Measurements from ENCODE around the gene AXL. TPM values are rescaled to one million over a fixed set of nuclear protein-coding genes. Genes with fewer than 3 reads are reported as not detected.

AXL gene
- total and polyA plus RNA-seq, 9 of the 15 experiments (the other 6 are each of a cell fraction or from before 2014, with no cell fraction given), result 0.80 to 6.6 (median 1.6) TPM

DNA sequence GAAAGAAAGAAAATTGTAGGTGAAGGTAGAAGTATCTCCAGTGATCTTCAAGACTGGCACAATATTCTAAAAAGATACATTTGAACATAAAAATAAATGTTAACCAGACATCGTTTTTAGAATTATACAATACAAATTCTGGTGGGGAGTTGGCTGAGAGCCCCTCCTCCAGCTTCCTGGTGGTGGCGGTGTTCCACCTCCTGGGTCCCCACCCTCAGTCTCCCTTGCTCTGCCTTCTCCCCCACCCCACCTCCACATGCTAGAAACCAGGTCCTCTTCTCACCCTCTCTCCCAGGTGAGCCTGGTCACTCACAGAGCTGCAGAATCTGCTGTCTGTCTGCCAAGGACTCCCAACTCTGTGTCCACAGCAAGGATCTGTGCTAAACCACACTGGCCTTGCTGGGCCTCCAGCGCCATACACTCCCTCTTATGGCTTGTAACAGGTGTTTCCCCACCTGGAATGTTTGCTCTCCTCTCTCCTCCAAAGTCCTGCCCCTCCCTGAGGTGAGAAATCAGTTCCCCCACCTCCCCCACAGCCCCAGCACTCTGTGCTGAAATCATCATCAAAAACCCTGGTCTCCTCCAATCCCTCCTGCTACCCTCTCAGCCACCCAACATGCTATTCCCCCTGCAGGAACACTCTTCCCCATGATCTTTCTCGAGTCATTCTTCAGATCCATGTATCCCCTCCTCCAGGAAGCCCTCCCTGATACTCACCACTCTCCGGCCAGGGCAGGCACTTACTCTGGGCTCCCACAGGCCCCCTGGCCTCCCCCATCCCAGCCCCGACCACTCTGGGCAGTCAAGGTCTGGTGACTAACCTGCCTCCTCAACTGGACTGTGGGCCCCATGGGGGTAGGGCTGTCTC lies 46.5 kb upstream of the AXL start:
- peaks cover 0 to 5% of the 10 kb centered on the region in 2 experiments; a peak in 2 of 5 replicates for H3K4me1 ChIP-seq (replicated peaks in 1 of 2; ENCODE audit: control insufficient read depth in 2 of 2, insufficient read depth in 2 of 2, low read length in 2 of 2)
- intact Hi-C loops (cut with micrococcal nuclease), result no loop called here
- H3K79me2 ChIP-seq (ENCODE audit: control insufficient read depth, insufficient read depth, low read length), result no peaks in the 10 kb centered on the region
- no peak overlapping the region for H3K27ac ChIP-seq (ENCODE audit: extremely low read depth, low read depth, low read length)
- POLR2A ChIA-PET, result interaction anchor here (1.3 to 1.6 kb wide), 2 partner anchors 11 to 22 kb away, joined by 3 read pairs; no protein-coding TSS in a partner anchor
- peak; percentile 59 for ATAC-seq
- CTCF ChIA-PET (ENCODE audit: low intra/inter-chr PET ratio), result interaction anchor here (0.6 kb wide), 1 partner anchor 136 kb away, joined by 3 read pairs; no protein-coding TSS in a partner anchor
- FAIRE-seq, result no peak
- WGBS (ENCODE audit: insufficient coverage, low coverage, missing lambda C conversion rate), result 5% methylated on average over 6 of the region's 6 CpGs
- DNase-seq (ENCODE audit: extremely low read depth in 1 of 4, low spot score in 3 of 4), result no peak
- peaks cover 11 to 35% of the 10 kb centered on the region in 2 experiments; a peak in 4 of 5 replicates for H3K27me3 ChIP-seq (ENCODE audit: control insufficient read depth in 2 of 2, insufficient read depth in 2 of 2, low read length in 2 of 2)
- no peak overlapping the region for H3K9ac ChIP-seq (ENCODE audit: insufficient read depth in 1 of 2, low read depth in 2 of 2, low read length in 2 of 2)
- no peak overlapping the region for H3K4me2 ChIP-seq (ENCODE audit: insufficient read depth, low read length)
- BruUV-seq (replicated peaks), result no TSS peak
- no peak overlapping the region for H2AFZ ChIP-seq (ENCODE audit: low read depth, low read length)
- H3K36me3 ChIP-seq (ENCODE audit: control insufficient read depth, insufficient read depth, low read length), result no peaks in the 10 kb centered on the region
- H3K9me1 ChIP-seq (ENCODE audit: control insufficient read depth, insufficient read depth, low read length), result no peaks in the 10 kb centered on the region
- H3K9me3 ChIP-seq (replicated peaks; ENCODE audit: control insufficient read depth, insufficient read depth, low read depth, low read length), result no peaks in the 10 kb centered on the region
- no peak overlapping the region for H3K4me3 ChIP-seq
- H4K20me1 ChIP-seq (replicated peaks; ENCODE audit: control insufficient read depth, insufficient read depth, low read length), result no peaks in the 10 kb centered on the region
- TF ChIP-seq ZFP36 (IDR thresholded peaks at IDR 0.05; ENCODE audit: low read depth, low read length, partially characterized antibody) (peak; percentile 81), TEAD2 (tag; IDR thresholded peaks at IDR 0.05) (no peak)
- TF ChIP-seq, protein P1, sequence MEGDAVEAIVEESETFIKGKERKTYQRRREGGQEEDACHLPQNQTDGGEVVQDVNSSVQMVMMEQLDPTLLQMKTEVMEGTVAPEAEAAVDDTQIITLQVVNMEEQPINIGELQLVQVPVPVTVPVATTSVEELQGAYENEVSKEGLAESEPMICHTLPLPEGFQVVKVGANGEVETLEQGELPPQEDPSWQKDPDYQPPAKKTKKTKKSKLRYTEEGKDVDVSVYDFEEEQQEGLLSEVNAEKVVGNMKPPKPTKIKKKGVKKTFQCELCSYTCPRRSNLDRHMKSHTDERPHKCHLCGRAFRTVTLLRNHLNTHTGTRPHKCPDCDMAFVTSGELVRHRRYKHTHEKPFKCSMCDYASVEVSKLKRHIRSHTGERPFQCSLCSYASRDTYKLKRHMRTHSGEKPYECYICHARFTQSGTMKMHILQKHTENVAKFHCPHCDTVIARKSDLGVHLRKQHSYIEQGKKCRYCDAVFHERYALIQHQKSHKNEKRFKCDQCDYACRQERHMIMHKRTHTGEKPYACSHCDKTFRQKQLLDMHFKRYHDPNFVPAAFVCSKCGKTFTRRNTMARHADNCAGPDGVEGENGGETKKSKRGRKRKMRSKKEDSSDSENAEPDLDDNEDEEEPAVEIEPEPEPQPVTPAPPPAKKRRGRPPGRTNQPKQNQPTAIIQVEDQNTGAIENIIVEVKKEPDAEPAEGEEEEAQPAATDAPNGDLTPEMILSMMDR (IDR thresholded peaks at IDR 0.05 in 2 of 3, conservative IDR thresholded peaks at IDR 0.05 in 1 of 3; ENCODE audit: insufficient read depth in 2 of 3, low read depth in 1 of 3, low read length in 3 of 3), result peak in 2 of 3 experiments; percentile 15 to 31; a peak in 2 of 6 replicates
- in situ Hi-C loops (cut with MboI), result no loop called here
